ENCODE data around the gene ZNF622.

Gene ZNF622

GRCh38 chr5:16465544-16466432 is at the start of gene ZNF622:
TSS of gene ZNF622 (minus strand) at chr5:16465800. CDS start at chr5:16465665, 135 bp downstream.
- peak; percentile 68 for DNase-seq (ENCODE audit: extremely low read depth, low read depth)
- no peak for TF ChIP-seq CTCF (IDR thresholded peaks at IDR 0.05; ENCODE audit: low read depth, low read length)

- TF ChIP-seq CTCF (IDR thresholded peaks at IDR 0.05; ENCODE audit: low read depth, low read length), result no peak
- DNase-seq (ENCODE audit: extremely low read depth, low read depth), result no peak
Measured at GRCh38 chr5:16510098-16510497, 44.5 kb upstream of the ZNF622 start.

- DNase-seq (ENCODE audit: extremely low read depth, low read depth), result no peak
- TF ChIP-seq CTCF (IDR thresholded peaks at IDR 0.05; ENCODE audit: low read depth, low read length), result no peak
Measured at GRCh38 chr5:16508730-16509531, 43.3 kb upstream of the ZNF622 start.

GRCh38 chr5:16507716-16508115 is 42.1 kb upstream of the ZNF622 start:
- DNase-seq (ENCODE audit: extremely low read depth, low read depth), result no peak
- TF ChIP-seq CTCF (IDR thresholded peaks at IDR 0.05; ENCODE audit: low read depth, low read length), result no peak

- TF ChIP-seq CTCF (IDR thresholded peaks at IDR 0.05; ENCODE audit: low read depth, low read length), result no peak
- no peak for DNase-seq (ENCODE audit: extremely low read depth, low read depth)
Measured at GRCh38 chr5:16505904-16506303, 40.3 kb upstream of the ZNF622 start.

- TF ChIP-seq CTCF (IDR thresholded peaks at IDR 0.05; ENCODE audit: low read depth, low read length), result no peak
- DNase-seq (ENCODE audit: extremely low read depth, low read depth), result no peak
Measured at GRCh38 chr5:16505140-16505891, 39.7 kb upstream of the ZNF622 start.

Data from AG09319 (cell line).